ENCODE measurements around the gene ATP2C2.

ATP2C2 gene

DNA sequence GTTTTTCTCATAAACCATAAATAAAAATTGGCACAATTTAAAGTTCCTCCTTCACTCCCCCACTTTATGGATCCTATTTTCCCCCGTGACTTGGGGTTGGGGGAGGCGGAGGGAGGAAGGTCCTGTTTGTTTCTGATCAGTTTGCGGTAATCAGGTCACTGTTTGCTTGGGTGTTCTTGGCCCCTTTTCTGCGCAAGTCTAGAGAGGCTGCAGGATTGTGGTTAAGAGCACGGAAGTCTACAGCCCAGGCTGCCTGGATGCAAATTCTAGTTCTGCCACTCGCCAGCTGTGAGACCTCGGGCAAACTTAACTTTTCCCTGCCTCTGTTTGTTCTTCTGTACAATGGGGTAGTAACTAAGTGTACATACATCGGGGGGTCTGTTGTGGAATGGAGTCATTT, 12.1 kb downstream of the ATP2C2 start:
- H3F3A ChIP-seq (ENCODE audit: low read depth): no peaks in the 10 kb centered on the region
- H3K36me3 ChIP-seq (ENCODE audit: insufficient read depth, low read length): no peaks in the 10 kb centered on the region
- no peak overlapping the region for H3K4me3 ChIP-seq (ENCODE audit: low read length, poor library complexity, severe bottlenecking)
- H3K9me2 ChIP-seq (replicated peaks; ENCODE audit: low read depth, low read length): no peaks in the 10 kb centered on the region
- TF ChIP-seq EZH2phosphoT487 (IDR thresholded peaks at IDR 0.05; ENCODE audit: borderline replicate concordance): no peak
- TF ChIP-seq, protein P1, sequence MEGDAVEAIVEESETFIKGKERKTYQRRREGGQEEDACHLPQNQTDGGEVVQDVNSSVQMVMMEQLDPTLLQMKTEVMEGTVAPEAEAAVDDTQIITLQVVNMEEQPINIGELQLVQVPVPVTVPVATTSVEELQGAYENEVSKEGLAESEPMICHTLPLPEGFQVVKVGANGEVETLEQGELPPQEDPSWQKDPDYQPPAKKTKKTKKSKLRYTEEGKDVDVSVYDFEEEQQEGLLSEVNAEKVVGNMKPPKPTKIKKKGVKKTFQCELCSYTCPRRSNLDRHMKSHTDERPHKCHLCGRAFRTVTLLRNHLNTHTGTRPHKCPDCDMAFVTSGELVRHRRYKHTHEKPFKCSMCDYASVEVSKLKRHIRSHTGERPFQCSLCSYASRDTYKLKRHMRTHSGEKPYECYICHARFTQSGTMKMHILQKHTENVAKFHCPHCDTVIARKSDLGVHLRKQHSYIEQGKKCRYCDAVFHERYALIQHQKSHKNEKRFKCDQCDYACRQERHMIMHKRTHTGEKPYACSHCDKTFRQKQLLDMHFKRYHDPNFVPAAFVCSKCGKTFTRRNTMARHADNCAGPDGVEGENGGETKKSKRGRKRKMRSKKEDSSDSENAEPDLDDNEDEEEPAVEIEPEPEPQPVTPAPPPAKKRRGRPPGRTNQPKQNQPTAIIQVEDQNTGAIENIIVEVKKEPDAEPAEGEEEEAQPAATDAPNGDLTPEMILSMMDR (conservative IDR thresholded peaks at IDR 0.05; ENCODE audit: low read length): no peak
- no peaks in the 10 kb centered on the region for H3K79me2 ChIP-seq (ENCODE audit: insufficient read depth, low read length)
- no peak overlapping the region for H2AFZ ChIP-seq (ENCODE audit: low read length)
- no peak overlapping the region for H3K4me2 ChIP-seq (ENCODE audit: low read depth, low read length, poor library complexity, severe bottlenecking)
- no peaks in the 10 kb centered on the region for H3K9me3 ChIP-seq (ENCODE audit: insufficient read depth, low read depth, low read length)
- no peaks in the 10 kb centered on the region for H3K27me3 ChIP-seq (ENCODE audit: insufficient read depth, low read length, poor library complexity, severe bottlenecking)
- no peaks in the 10 kb centered on the region for H3K4me1 ChIP-seq (ENCODE audit: insufficient read depth, low read length, poor library complexity, severe bottlenecking)
- no peak overlapping the region for H3K9ac ChIP-seq (ENCODE audit: low read depth, low read length, poor library complexity, severe bottlenecking)
- H4K20me1 ChIP-seq (ENCODE audit: insufficient read depth, low read length, poor library complexity, severe bottlenecking): no peaks in the 10 kb centered on the region

DNA sequence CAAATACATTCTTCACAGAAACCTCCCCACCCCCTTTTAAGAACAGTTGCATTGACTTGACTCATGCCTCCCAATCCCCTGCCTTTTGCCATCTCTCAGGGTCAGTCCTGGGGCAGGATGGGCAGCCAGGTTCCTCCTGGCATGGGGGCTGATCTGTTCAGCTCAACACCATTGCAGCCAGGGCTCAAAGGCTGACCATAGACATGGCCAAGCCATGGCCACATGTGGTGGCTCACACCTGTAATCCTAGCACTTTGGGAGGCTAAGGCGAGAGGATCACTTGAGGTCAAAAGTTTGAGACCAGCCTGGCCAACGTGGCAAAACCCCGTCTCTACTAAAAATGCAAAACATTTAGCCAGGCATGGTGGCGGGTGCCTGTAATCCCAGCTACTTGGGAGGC, 14.1 kb downstream of the ATP2C2 start:
- Histone ChIP-seq H3K4me2 (ENCODE audit: low read depth, low read length, poor library complexity, severe bottlenecking) (no peak overlapping the region), H3F3A (ENCODE audit: low read depth) (no peaks in the 10 kb centered on the region)
- TF ChIP-seq, protein P1 (conservative IDR thresholded peaks at IDR 0.05; ENCODE audit: low read length): no peak
- TF ChIP-seq EZH2phosphoT487 (IDR thresholded peaks at IDR 0.05; ENCODE audit: borderline replicate concordance): no peak

DNA sequence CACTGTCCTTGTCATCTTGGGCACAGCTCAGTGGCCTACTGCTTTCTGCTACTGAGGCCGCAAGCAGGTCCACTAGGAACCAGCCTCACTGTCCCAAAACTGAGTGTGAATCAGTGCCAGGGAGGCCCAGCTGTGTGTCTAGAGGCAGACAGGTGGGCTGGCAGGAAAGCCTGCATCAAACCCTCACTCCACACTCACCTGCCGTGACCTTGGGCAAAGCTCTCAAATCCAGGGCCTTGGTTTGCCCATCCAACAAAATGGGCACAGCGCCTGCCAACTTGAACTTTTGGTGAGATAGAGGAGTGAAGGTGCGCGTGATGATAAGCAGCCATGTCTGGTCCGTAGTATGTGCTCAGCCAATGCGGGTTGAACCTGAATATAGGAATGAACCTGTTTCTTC, 14.8 kb downstream of the ATP2C2 start:
- no peak overlapping the region for H3K9ac ChIP-seq (ENCODE audit: low read depth, low read length, poor library complexity, severe bottlenecking)
- H3F3A ChIP-seq (ENCODE audit: low read depth): no peaks in the 10 kb centered on the region
- no peaks in the 10 kb centered on the region for H3K4me1 ChIP-seq (ENCODE audit: insufficient read depth, low read length, poor library complexity, severe bottlenecking)
- H3K4me3 ChIP-seq (ENCODE audit: low read length, poor library complexity, severe bottlenecking): no peak overlapping the region
- H3K9me3 ChIP-seq (ENCODE audit: insufficient read depth, low read depth, low read length): no peaks in the 10 kb centered on the region; the same call in 1 of the 2 replicates
- TF ChIP-seq, protein P1 (conservative IDR thresholded peaks at IDR 0.05; ENCODE audit: low read length): no peak
- TF ChIP-seq EZH2phosphoT487 (IDR thresholded peaks at IDR 0.05; ENCODE audit: borderline replicate concordance): no peak
- no peaks in the 10 kb centered on the region for H4K20me1 ChIP-seq (ENCODE audit: insufficient read depth, low read length, poor library complexity, severe bottlenecking)
- H3K27me3 ChIP-seq (ENCODE audit: insufficient read depth, low read length, poor library complexity, severe bottlenecking): no peaks in the 10 kb centered on the region
- no peaks in the 10 kb centered on the region for H3K79me2 ChIP-seq (ENCODE audit: insufficient read depth, low read length)
- H2AFZ ChIP-seq (ENCODE audit: low read length): no peak overlapping the region
- no peaks in the 10 kb centered on the region for H3K36me3 ChIP-seq (ENCODE audit: insufficient read depth, low read length)
- no peak overlapping the region for H3K4me2 ChIP-seq (ENCODE audit: low read depth, low read length, poor library complexity, severe bottlenecking)
- H3K9me2 ChIP-seq (replicated peaks; ENCODE audit: low read depth, low read length): no peaks in the 10 kb centered on the region

More for the DNA sequence above, 14.1 kb downstream of the ATP2C2 start:
- H3K9me3 ChIP-seq (ENCODE audit: insufficient read depth, low read depth, low read length): no peaks in the 10 kb centered on the region; the same call in 1 of the 2 replicates
- no peaks in the 10 kb centered on the region for H3K9me2 ChIP-seq (replicated peaks; ENCODE audit: low read depth, low read length)
- no peaks in the 10 kb centered on the region for H4K20me1 ChIP-seq (ENCODE audit: insufficient read depth, low read length, poor library complexity, severe bottlenecking)
- no peak overlapping the region for H2AFZ ChIP-seq (ENCODE audit: low read length)
- no peaks in the 10 kb centered on the region for H3K79me2 ChIP-seq (ENCODE audit: insufficient read depth, low read length)
- no peaks in the 10 kb centered on the region for H3K27me3 ChIP-seq (ENCODE audit: insufficient read depth, low read length, poor library complexity, severe bottlenecking)
- H3K4me3 ChIP-seq (ENCODE audit: low read length, poor library complexity, severe bottlenecking): no peak overlapping the region
- no peak overlapping the region for H3K9ac ChIP-seq (ENCODE audit: low read depth, low read length, poor library complexity, severe bottlenecking)
- no peaks in the 10 kb centered on the region for H3K36me3 ChIP-seq (ENCODE audit: insufficient read depth, low read length)
- H3K4me1 ChIP-seq (ENCODE audit: insufficient read depth, low read length, poor library complexity, severe bottlenecking): no peaks in the 10 kb centered on the region

Measured in Loucy (cell line).